ENCODE results near the gene TMPRSS11E. TPM values are rescaled to one million over a fixed set of nuclear protein-coding genes. Genes with fewer than 3 reads are reported as not detected.
"Not testable (repeated sequence)": the region's sequence is repeated elsewhere in the genome, so short reads cannot be mapped to it uniquely, and the experiment has no call there.

The TMPRSS11E gene, protein sequence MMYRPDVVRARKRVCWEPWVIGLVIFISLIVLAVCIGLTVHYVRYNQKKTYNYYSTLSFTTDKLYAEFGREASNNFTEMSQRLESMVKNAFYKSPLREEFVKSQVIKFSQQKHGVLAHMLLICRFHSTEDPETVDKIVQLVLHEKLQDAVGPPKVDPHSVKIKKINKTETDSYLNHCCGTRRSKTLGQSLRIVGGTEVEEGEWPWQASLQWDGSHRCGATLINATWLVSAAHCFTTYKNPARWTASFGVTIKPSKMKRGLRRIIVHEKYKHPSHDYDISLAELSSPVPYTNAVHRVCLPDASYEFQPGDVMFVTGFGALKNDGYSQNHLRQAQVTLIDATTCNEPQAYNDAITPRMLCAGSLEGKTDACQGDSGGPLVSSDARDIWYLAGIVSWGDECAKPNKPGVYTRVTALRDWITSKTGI
- 2.4 TPM for total RNA-seq

DNA sequence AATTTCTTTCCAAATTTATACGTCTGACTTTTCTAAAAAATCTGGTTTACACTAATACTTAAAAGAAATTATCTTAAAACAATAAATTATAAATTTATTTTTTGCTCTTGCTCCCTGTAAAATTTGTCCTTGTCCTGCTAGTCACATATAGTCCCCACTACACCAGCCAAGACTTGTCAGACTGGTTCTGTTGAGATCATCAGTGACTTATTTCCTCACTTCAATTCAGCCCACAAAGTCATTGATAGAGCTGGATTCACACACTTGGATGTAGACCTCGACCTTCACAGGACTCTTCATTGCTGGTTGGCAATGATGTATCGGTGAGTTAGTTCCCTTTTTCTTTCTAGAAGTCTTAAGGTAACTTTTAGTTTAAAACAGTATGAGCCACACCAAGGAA is at the start of gene TMPRSS11E:
TSS of gene TMPRSS11E (plus strand) at position 263 of the 400 bp plus-strand sequence. CDS start at position 313, 50 bp downstream.
- DNase-seq (ENCODE audit: low spot score), result no peak

DNA sequence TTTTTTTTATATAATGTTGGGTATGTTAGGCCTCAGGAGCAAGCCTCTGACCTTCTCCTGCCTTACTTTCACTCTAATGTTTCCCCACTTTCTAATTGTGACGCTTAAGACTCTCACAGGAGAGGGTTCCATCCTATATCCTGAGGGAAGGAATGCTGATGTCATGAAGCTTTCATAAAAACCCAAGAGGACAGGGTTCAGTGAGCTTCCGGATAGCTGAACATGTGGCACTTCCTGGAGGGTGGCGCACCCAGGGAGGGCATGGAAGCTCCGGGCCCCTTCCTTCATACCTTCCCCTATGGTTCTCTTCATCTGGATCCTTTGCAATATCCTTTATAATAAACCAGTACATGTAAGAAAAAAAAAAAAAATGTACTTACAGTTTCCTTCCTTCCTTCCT is 48.0 kb upstream of the TMPRSS11E start:
- no peak for DNase-seq (ENCODE audit: low spot score)

DNA sequence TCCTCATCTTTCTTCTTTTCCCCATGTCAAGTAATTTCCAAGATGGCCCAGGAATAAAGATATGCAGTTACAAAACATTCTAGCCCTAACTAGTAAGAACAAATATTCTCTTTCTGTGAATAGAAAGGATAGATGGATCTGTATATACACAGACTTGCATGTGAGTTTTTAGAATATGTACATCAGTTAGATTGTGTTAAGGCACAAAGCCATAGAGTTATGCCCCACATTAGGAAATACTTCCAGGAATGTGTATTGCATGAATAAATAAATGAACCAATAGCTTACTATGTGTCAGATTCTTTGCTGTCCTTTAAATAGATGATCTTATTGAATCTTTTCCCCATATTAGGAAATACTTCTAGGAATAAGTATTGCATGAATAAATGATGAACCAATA is 46.0 kb upstream of the TMPRSS11E start:
- no peak for DNase-seq (ENCODE audit: low spot score)

DNA sequence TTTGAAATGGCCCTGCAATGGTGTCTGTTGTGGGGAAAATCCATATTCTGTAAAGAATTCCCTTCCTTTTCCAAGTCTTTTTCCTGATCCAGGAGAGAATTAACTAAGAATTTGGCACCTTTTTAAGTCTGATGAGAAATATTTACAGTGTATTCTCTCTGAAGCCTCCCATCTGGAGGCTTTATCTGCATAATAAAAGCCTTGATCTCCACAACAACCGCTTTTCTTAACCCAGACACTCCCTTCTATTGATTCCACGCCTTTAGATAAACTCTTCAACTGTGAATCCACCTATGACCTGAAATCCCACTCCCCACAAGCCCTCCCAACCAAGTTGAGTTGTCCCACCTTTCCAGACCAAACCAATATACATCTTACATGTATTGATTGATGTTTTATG is 43.1 kb upstream of the TMPRSS11E start:
- no peak for DNase-seq (ENCODE audit: low spot score)

DNA sequence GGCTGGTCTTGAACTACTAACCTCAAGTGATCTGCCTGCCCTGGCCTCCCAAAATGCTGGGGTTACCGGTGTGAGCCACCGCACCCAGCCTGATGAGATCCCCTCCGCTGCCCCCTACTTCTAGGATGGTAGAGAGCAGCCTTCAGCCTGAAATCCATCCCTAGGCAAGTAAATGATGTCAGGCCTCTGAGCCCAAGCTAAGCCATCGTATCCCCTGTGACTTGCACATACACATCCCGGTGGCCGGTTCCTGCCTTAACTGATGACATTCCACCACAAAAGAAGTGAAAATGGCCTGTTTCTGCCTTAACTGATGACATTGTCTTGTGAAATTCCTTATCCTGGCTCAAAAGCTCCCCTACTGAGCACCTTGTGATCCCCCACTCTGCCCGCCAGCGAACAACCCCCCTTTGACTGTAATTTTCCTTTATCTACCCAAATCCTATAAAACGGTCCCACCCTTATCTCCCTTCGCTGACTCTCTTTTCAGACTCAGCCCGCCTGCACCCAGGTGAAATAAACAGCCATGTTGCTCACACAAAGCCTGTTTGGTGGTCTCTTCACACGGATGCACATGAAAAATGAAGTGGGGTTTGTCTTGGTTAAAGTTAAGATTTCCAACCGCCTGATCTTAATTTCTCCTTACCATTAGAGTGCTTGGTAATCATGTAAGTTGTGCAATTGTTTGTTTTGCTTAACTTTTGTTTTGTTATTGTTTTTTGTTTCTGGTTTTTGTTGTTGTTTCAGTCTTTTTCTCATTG is 41.4 kb upstream of the TMPRSS11E start:
- DNase-seq (ENCODE audit: low spot score), result not testable (repeated sequence)

DNA sequence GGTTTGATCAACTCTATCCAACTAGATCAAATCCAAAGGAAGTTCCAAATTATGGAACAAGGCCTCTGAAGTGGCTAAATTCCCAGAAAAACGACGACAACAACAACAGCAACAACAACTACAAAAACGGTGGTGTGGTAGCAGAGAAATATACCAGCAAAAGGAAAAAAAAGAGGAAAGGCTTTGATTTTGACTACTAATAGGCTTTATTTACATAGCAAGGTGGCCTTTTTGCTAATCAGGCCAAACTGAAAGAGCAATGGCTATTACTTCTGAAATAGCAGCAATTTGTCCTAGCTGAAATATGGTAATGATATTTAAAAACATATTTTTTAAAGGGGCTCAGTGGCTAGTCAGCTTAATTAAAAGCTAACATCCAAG is 40.8 kb upstream of the TMPRSS11E start:
- no peak for DNase-seq (ENCODE audit: low spot score)

DNA sequence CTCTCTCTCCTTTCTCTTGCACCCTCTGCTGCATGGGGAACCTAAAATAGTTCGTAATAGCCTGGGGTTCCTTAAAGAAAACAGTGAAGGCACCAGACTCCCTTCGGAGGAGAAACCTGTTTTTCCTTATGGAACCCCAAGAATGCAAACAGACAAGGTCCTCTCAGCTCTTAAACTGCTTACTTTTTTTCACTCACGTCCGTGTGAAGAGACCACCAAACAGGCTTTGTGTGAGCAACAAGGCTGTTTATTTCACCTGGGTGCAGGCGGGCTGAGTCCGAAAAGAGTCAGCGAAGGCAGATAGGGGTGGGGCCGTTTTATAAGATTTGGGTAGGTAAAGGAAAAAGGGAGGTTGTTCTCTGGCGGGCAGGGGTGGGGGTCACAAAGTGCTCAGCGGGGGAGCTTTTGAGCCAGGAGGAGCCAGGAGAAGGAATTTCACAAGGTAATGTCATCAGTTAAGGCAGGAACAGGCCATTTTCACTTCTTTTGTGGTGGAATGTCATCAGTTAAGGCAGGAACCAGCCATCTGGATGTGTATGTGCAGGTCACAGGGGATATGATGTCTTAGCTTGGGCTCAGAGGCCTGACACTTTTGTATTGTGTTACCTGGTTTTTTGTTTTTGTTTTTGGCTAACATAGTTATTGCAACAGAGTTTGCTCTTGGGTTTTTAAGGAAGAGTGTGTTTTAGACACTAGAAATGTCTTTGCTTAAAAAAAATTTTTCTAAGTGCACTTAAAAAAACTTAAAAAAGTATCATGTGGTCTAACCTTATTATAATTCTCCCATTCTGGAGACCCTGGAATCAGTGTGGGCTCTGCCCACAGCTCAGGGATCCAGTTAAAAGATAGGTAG is 40.0 kb upstream of the TMPRSS11E start:
- DNase-seq (ENCODE audit: low spot score), result not testable (repeated sequence)

DNA sequence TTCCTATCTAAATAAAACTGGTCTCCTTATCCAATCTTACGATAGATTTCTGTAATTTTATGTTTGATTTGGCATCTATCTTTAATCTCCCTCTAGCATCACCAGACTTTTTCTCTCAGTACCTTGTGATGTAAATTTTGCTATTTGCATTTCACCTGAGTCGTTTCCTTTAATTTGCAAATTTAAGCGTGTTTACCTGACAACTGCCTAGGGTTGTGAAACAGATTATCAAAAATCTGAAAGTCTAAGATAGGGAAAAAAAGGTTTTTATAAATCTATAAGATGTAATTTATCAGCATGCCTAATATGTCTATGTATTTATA is 39.4 kb upstream of the TMPRSS11E start:
- DNase-seq (ENCODE audit: low spot score), result no peak

DNA sequence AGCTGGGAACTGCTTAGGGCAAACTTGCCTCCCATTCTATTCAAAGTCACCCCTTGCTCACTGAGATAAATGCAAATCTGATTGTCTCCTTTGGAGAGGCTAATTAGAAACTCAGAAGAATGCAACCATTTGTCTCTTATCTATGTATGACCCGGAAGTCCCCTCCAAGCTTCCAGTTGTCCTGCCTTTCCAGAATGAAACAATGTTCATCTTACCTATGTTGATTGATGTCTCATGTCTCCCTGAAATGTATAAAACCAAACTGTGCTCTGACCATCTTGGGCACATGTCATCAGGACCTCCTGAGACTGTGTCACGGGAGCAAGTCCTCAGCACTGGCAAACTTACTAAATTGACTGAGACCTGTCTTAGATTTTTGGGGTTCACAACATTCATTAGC is 37.1 kb upstream of the TMPRSS11E start:
- DNase-seq (ENCODE audit: low spot score), result no peak

DNA sequence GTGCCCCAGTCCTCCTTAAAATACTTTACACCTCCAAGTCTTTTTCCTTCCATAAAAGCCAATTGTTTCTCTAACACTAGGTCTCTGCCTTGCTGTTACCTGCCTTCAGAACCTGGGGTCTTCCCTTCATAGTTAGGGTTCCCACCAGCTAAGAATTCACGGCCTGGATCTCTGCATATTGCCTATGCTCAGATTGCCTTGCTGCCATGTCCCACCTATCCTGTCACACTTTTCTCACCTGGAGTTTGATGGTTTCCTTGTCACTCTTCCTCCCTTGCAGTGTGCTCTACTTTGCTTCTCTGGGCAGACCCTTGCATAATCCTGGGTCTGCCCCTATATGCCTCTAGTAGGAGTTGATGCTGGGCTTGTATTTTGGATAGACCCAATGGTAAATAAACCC is 36.6 kb upstream of the TMPRSS11E start:
- no peak for DNase-seq (ENCODE audit: low spot score)

DNA sequence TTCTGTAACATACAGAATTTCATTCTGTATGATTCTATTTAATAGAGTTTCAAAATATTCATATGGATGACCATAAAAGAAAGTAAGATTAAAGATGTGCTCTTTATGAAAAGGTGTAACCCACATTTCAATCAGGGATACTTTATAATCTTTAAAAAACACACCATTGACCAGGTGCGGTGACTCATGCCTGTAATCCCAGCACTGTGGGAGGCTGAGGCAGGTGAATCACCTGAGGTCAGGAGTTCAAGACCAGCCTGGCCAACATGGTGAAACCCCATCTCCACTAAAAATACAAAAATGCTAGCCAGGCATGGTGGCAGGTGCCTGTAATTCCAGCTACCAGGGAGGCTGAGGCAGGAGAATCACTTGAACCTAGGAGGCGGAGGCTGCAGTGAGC is 35.2 kb upstream of the TMPRSS11E start:
- not testable (repeated sequence) for DNase-seq (ENCODE audit: low spot score)

DNA sequence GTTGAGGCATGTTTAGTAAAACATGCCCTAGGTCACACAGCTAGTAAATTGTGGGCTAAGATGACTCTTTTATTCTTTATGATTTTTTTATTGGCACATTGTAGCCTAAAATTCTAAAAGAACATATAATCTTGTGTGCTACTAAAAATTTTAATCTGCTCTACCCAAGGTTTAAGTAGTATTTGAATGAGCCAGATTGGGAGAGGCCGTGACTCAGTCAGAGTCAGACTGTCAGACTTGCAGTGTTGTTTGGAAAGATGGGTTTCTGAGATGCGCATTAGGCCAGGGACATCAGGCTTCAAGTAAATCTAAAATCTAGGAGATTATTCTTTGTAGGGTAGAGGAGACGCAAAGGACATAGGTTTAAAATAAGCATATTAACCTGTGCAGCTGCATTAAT is 30.7 kb upstream of the TMPRSS11E start:
- DNase-seq (ENCODE audit: low spot score), result no peak

DNA sequence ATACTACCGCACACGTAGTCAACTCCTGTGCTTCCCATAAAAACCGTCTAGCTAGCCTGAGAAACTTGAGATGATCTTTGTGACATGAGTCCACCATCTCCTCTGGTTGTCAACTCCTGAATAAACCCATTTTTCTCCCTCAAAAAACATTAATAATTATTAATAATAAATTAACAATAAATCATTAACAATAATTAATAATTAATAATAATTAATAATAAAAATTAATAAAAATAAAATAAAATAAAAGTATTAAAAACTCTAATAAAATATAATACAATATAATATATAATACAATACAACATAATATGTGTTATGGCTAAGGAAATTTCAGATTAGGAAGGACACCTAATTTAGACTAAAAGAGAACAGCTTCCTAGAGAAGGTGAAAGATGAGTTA is 20.7 kb upstream of the TMPRSS11E start:
- no peak for DNase-seq (ENCODE audit: low spot score)

DNA sequence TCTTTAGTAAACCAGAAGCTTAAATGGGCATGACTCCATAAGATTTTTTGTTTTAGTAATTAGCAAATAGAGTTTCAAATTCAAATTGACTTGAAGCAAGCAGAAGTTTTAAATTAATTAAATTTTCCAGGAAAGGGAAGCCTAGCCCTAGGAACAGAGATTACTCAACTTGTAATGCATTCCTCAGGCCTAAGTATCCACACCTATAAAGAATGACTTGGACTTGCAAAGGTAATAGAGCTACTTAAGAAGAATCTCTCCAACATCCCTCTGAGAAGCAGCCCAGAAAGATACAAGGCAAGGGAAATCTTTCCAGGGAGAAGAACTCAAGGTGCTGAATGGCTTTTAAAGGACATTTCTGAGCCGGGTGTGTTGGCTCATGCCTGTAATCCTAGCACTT is 16.9 kb upstream of the TMPRSS11E start:
- DNase-seq (ENCODE audit: low spot score), result no peak

DNA sequence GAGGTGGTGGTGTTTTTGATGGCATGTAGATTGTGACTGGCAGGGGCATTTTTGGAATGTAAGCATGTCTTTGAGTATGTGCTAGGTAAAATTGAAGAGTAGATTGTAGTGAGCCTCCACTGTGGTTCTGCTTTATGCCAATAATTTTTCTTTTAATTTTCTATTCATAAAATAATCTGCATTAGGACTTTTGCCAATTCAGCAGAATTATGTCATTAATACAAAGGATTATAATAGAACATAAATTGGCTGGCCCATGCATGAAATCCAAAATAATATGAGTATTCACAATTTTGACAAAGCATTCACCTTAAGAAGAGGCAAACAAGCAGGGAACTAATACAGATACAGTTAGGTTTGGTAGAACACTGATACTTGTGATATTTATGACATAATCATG is 14.9 kb upstream of the TMPRSS11E start:
- DNase-seq (ENCODE audit: low spot score), result no peak

DNA sequence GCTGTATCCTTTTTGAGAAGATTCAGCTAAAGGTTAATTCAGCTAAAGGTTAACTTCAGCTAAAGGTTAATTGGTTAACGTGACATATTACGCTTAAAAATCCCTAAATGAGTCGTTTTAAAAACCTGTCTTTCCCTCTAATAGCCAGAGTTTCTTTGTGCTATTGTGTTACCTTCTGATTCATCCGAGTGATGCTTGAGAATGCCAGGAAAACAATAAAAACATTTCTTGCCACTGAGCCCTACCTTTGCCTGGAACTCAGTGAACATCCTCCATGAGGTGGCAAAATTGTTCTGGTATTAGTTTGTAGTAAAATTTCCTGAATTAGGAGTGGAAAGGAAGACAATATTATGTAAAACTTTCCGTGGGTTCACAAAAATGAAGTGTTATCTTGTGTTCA is 13.7 kb upstream of the TMPRSS11E start:
- no peak for DNase-seq (ENCODE audit: low spot score)

DNA sequence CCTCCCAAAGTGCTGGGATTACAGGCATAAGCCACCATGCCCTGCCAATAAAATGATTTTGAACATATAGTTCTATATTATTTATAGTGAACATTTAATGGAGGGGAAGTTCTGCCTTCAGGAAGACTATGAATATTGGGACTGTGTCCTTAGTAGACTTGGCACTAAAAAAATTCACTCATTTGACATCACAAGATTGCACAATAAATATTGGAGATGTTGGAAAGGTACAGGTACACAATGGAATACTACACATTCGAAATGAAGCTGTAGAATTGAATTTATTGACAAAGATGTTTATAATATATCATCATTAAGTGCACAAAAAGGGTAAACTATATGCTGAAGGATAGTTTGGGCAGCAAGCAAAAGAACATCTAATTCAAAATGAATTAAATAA is 13.0 kb upstream of the TMPRSS11E start:
- no peak for DNase-seq (ENCODE audit: low spot score)

DNA sequence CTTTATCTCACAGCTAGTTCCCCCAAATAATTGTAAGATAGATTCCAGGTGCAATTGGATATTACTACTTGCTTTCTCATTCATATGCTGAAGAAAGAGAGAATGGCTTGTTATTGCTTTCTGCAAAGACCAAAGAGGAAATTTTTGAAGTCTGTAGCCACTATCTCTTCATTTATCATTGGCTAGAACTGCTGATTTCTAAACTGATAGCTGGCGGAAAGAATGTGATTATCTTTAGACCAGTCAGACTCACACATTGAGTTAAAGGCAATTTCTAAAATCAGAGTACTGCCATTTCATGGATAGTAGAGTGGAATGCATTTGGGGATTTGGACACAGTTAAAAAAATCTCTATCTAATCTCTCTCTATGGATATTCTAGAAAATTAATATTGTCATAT is 12.4 kb upstream of the TMPRSS11E start:
- DNase-seq (ENCODE audit: low spot score), result no peak

DNA sequence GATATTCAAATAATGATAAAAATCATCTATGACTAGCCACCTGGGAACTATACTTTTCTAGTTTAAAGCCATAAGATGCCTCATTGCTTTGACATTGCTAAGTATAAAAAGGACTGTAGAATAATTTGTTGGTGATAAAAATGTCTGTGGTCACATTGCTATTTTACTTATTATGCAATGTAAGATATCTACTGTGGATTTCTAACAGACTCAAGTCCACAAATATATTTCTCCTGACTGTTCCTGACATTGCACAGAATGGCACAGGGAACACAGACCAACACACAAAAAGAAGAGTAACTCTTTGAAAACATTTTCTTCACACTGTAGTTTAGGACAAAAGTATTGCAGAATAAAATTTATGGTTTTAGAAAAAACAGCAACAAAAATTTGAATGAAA is 2.2 kb upstream of the TMPRSS11E start:
- no peak for DNase-seq (ENCODE audit: low spot score)

DNA sequence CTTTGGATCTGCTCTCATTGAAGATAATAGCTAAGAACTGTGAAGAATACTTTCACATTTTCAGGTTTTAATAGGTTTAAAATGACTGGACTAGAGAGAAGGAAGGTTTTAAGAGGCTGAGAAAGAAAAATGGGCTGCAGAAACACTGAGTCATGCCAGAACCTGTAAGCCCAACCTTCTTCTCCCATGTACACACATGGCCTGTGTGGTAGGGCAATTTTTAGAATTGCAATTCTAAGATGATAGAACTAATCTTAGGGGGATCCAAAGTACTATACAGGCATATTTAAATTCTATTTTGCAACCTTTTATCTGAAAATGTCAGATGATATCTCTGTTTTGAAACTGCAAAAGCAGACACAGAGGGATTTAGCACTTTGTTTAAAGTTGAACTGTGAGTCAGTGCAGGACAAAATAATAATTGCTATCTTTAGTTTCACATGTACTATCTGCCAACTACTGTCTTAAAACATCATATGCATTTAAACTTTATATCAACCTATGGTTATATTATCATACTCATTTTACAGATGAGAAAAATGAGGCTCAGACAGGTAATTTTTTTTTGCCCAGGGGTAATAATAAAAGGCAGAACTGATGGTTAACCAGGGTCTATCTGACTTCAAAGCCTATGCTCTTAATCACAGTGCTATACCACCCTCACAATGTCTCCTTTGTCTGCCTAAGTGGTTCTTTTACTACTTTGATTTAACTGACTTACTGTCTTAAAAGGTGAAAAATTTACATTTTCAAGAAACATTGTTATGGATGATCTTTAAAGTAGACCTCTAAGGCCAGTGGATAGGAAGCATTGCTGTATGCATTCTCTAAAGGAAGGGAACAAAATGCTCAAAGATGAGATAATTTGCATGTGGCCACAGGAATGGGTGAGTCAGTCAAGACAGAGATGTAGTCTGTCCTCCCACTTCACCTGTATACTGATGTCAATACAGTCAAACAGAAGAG is 4.3 kb downstream of the TMPRSS11E start:
- no peak for DNase-seq (ENCODE audit: low spot score)

DNA sequence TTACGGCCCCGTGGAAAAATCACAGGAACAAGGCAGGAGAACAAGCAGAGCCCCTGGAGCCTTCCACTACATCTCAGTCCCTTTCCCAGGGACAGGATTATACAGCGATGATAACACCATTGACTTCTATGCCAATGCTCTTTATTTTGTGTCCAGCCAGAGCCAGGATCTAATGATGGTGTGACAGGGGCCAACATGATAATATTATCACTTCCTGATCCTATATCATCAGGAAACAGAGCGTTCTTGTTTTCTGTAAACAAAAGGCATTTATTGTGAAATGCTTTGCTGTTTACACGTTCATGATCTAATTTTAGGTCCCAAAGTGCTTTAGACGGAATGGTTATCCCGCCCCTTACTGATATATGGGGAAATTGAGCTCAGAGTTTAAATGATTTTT is 12.8 kb downstream of the TMPRSS11E start:
- no peak for DNase-seq (ENCODE audit: low spot score)

All from ureter (tissue), 1 donor.